Mucosa of stomach (tissue), 1 donor: Measurements from ENCODE around the gene POU4F1.

Source experiments
- H3K27me3 ChIP-seq: one replicate; pipeline ENCODE4 v1.7.0; 2013; ENCODE audit warnings: mild to moderate bottlenecking, low read length; ENCODE audit not compliant: control insufficient read depth, insufficient read depth
- H3K36me3 ChIP-seq: one replicate; pipeline ENCODE4 v1.7.0; 2013; ENCODE audit warnings: low read length; ENCODE audit not compliant: control insufficient read depth, insufficient read depth
- H3K4me1 ChIP-seq: one replicate; pipeline ENCODE4 v1.7.0; 2013; ENCODE audit warnings: mild to moderate bottlenecking, low read length; ENCODE audit not compliant: control insufficient read depth, insufficient read depth
- H3K4me3 ChIP-seq: one replicate; pipeline ENCODE4 v1.7.0; 2013; ENCODE audit warnings: low read length
- H3K9ac ChIP-seq: one replicate; pipeline ENCODE4 v1.7.0; 2013; ENCODE audit warnings: mild to moderate bottlenecking, low read length, moderate library complexity
- H3K9me3 ChIP-seq: one replicate; pipeline ENCODE4 v1.7.0; 2013; ENCODE audit warnings: mild to moderate bottlenecking, low read length, moderate library complexity; ENCODE audit not compliant: control insufficient read depth
- donor health status: Pancreatic carcinoma.

Gene POU4F1

DNA sequence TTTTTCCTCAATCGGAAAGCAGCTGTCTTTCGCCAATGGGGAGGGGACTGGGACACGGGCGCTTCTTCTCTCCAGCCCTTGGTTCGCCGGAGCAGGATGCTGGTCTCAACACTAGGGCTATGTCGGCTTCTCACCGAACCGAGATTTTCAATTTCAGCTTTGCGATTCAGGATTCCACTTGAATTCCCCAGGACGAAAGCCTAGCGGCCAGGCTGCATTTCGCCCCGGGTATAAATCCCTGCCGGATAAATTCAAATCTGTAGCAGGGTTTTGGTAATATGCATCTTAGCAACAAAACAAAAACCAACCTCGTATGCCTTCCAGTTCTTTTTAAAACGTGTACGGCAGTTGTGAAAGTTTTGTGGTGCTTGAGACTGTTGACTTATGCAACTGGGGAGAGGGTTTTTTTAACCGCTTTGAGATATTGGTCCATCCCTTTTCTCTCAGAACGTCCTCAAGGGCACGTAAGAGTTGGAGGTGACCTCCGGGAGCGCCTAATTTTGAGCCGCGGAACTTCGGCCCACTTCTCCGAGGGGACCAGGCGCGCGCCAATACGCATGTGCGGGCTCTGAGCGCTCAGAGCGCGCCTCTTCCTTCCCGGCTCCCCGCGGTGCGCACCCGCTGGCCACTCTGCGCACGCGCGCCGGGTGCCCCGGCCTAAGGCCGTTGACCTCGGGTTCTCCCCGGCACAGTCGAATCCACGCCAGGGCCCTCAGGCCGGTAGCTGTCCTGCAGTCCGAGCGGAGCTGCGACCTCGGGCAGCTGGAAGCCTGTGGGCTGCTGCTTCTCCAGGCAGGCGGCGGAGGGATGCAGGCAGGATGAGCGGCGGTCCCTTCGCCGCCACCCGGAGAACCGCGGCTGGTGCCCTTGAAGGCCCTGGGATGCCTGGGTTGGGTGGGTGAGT is 7.6 kb downstream of the POU4F1 start:
- Histone ChIP-seq H3K36me3 (no peaks in the 10 kb centered on the region), H3K9me3 (no peaks in the 10 kb centered on the region), H3K9ac (no peak overlapping the region), H3K27me3 (peaks cover 86% of the 10 kb centered on the region), H3K4me1 (peaks cover 7% of the 10 kb centered on the region), H3K4me3 (no peak overlapping the region)

DNA sequence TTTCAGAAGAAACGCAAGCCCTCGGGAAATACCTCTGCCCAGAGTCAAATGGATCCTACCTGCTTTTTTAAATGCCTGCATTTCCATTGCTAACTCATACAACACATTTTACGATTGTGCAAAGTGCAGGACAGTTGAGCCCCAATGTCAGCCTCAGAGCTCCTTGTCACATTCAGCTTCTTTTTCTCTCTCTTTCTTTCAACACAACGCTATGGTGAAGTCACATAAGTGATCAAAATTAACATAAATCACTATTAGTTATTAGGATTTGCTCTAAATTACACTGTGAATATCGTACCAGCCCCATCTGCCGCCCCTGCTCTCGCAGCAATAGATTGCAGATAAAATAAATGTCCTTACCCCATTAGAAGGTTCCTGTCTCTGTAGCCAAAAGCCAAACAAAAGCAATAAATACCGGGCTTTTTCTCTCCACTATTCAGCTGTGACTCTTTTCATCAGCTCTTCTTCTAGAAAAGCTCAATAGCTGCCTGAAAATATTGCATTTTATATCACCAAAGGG is 8.8 kb downstream of the POU4F1 start:
- Histone ChIP-seq H3K4me3 (no peak overlapping the region), H3K27me3 (peaks cover 84% of the 10 kb centered on the region), H3K36me3 (no peaks in the 10 kb centered on the region), H3K9me3 (no peaks in the 10 kb centered on the region), H3K4me1 (peaks cover 7% of the 10 kb centered on the region), H3K9ac (no peak overlapping the region)

DNA sequence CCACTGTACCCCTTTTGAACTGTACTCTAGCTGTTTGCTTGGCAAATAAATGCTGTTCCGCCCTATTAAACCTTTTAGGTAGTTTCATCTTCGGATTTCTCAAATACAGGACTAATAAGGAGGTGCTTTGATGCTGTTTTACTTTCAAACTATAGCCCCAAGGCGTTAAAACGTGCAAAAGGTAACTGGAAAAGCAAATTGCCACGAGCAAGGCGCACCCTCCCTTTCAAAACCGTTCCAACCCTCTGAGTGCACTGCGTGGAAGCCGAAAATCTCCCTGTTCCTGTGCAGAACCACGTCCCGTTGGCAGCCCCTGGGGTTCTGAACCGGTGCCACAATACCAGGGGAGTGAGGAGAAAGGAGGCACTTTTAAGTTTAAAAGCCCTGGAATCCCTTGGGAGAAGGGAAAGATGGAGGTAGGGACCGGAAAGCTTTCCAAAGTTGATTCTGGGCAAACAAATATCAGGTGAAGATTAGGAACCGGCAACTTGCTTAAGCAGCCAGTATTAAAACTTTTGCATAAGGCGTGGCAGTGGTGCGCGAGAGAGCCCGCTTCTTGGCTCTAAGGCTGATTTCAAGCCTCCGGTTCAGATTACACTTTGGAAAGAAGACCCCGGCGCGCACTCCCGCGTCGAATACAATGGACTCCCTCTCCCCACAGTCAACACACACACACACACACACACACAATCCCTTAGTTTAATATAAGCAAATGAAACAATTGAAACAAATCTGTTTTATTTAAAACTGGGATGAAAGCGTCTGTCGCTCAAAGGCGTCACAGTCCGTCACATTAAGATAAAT is 9.5 kb downstream of the POU4F1 start:
- H3K4me1 ChIP-seq = peaks cover 7% of the 10 kb centered on the region
- H3K27me3 ChIP-seq = peaks cover 84% of the 10 kb centered on the region
- H3K4me3 ChIP-seq = no peak overlapping the region
- no peak overlapping the region for H3K9ac ChIP-seq
- H3K36me3 ChIP-seq = no peaks in the 10 kb centered on the region
- H3K9me3 ChIP-seq = no peaks in the 10 kb centered on the region

DNA sequence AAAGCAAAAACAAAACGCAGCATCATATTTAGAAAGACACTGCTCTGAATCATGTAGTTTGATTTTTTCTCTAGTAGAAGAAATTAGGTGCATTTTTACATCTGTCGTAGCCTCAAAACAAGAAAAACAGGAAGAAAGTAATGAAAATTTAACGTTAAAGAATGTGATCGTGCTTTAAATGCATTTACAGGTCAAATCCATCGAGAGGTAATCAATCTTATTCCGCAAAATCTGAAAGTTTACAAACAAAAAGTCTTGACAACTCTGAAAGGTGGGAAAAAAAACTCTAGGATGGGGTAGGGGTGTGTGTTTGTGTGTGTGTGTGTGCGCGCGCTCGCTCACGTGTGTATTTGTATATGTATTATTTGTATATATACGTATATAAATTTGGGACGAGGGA is 10.2 kb downstream of the POU4F1 start:
- H3K27me3 ChIP-seq = peaks cover 84% of the 10 kb centered on the region
- H3K4me1 ChIP-seq = peaks cover 7% of the 10 kb centered on the region
- H3K4me3 ChIP-seq = no peak overlapping the region
- no peaks in the 10 kb centered on the region for H3K36me3 ChIP-seq
- no peaks in the 10 kb centered on the region for H3K9me3 ChIP-seq
- H3K9ac ChIP-seq = no peak overlapping the region

DNA sequence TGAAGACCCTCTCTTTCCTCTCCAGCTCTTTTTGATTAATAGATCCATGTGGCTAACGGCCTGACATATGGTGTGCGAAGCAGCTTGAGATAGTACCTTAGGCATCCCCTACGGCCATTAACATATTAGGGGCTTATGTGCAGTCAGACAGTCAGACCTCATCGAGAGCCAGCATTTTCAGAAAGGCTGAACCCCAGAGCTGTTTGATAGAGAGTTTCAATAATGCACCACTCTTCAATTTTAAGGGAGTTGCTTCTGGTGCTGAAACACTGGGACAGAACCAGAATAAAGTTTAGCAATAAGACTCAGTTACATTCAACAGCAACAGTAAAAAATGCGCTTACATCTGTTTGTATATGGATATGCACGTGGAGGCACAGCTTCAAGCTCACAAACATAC is 10.8 kb downstream of the POU4F1 start:
- Histone ChIP-seq H3K4me1 (peaks cover 7% of the 10 kb centered on the region), H3K27me3 (peaks cover 83% of the 10 kb centered on the region), H3K9me3 (no peaks in the 10 kb centered on the region), H3K4me3 (no peak overlapping the region), H3K36me3 (no peaks in the 10 kb centered on the region), H3K9ac (no peak overlapping the region)

DNA sequence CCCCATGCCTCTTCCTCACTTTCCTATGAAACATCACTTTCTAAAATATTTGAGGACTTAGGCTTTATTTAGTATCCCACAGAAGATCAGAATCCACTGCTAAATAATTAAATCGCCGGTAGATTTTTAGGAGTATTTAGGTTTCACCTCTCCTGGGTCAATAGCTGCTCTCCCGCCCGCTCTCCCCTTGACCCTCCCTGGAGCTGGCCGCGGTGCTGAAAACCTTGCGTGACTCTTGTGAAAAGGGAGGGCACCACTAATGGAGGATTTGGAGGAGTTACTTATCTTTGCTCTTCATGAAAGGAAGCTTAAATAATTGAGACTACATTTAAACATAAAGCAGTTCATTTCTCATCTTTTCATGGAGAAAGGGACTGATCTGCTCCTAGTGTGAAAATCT is 14.1 kb downstream of the POU4F1 start:
- Histone ChIP-seq H3K4me1 (peaks cover 6% of the 10 kb centered on the region), H3K27me3 (peaks cover 65% of the 10 kb centered on the region), H3K9me3 (no peaks in the 10 kb centered on the region), H3K36me3 (no peaks in the 10 kb centered on the region), H3K9ac (no peak overlapping the region), H3K4me3 (no peak overlapping the region)

DNA sequence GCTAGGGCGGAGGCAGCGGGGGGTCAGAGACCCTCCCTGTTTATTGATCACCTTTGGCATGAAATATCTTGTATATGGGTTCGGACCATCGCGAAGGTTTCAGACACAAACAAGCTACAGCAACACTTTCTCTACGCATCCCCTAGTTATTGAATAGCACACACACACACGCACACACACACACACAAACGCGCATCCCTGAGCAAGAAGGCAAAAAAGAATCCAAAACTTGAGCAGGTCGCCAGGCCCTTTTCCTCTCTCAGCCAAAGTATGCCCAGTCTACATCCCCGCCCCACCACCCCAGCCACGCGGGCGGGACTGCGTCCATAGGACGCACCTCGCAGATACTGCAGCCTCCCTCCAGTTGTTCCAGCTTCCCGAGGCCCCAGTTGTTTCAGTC is 16.0 kb downstream of the POU4F1 start:
- no peaks in the 10 kb centered on the region for H3K36me3 ChIP-seq
- H3K9me3 ChIP-seq = no peaks in the 10 kb centered on the region
- no peak overlapping the region for H3K4me3 ChIP-seq
- no peak overlapping the region for H3K9ac ChIP-seq
- H3K4me1 ChIP-seq = no peaks in the 10 kb centered on the region
- peaks cover 47% of the 10 kb centered on the region for H3K27me3 ChIP-seq

DNA sequence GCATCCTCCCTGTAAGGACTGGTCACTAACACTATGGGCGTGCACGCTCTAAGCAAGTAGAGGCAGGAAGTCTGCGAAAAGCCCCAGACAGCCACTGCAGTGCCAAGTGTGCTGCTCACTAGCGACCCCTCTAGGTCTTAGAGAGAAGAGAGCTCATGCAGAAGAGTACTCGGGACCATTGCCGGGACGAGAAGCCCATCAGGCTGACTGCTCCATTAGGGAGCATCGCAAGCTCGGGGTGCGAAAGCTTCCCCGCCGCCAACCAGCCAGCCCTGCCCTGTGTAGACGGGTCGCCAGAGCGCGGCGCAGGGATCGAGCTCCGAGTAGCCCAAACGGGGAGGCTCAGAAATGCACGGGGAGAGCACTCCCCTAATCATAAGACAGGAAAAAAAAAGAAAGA is 16.6 kb downstream of the POU4F1 start:
- Histone ChIP-seq H3K9me3 (no peaks in the 10 kb centered on the region), H3K36me3 (no peaks in the 10 kb centered on the region), H3K27me3 (peaks cover 44% of the 10 kb centered on the region), H3K4me3 (no peak overlapping the region), H3K4me1 (no peaks in the 10 kb centered on the region), H3K9ac (no peak overlapping the region)

DNA sequence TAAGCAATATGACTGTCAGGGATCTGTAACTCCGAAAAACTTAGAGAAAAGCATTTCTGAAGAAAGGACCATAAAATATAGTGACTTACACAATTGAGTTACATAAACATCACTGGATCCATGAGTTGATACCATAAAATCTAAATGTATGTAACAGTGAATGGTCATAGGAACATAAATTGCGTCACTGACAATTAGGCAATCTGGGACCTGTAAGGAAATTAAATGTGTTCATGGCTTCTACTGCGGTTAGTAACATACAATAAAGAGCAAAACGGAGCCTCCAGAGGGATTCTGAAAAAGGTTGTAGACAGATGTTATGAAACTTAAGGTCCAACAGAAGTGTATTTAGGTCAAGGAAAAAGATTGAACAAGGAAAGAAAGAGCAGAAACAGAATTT is 27.1 kb downstream of the POU4F1 start:
- H3K27me3 ChIP-seq = peaks cover 3% of the 10 kb centered on the region
- no peaks in the 10 kb centered on the region for H3K4me1 ChIP-seq
- H3K36me3 ChIP-seq = no peaks in the 10 kb centered on the region
- no peak overlapping the region for H3K4me3 ChIP-seq
- H3K9me3 ChIP-seq = no peaks in the 10 kb centered on the region
- H3K9ac ChIP-seq = no peak overlapping the region

DNA sequence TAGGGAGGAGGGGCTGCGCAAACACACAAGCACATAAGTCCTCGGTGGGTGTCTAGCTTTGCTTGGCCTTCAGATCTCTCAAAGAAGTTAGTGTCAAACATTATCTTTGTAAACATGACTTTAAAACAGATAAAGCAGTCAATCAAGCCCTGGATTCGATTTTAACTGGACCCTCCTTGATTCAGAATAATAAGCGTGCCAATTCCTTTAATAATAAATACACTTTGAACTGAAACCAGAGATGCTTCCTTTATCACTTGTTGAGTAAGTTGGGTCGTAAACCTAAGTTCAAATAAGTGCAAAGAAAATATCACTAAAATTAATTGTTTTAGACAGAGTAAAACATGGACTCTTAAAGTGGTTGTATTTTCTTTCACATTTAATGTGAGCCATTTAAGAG is 30.9 kb downstream of the POU4F1 start:
- Histone ChIP-seq H3K36me3 (no peaks in the 10 kb centered on the region), H3K27me3 (no peaks in the 10 kb centered on the region), H3K4me1 (no peaks in the 10 kb centered on the region), H3K9me3 (no peaks in the 10 kb centered on the region), H3K9ac (no peak overlapping the region), H3K4me3 (no peak overlapping the region)

DNA sequence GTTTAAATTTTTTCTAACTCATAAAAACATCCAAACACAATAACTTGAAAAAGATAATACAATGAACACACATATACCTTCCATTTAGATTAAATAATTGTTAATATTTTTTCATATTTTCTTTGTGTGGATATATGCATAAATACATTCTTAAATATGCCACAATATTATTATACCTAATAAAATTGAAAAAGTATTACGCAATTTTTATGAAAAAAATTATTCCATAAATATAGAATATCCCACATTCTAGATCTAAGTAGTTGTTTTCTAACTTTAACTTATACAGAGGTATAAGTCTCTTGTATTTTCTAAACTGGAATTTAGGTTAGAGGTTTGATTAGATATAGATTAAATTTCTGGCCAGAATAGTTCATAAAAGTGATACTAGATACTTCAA is 34.3 kb downstream of the POU4F1 start:
- Histone ChIP-seq H3K9me3 (no peaks in the 10 kb centered on the region), H3K27me3 (no peaks in the 10 kb centered on the region), H3K36me3 (no peaks in the 10 kb centered on the region), H3K4me3 (no peak overlapping the region), H3K4me1 (no peaks in the 10 kb centered on the region), H3K9ac (no peak overlapping the region)

DNA sequence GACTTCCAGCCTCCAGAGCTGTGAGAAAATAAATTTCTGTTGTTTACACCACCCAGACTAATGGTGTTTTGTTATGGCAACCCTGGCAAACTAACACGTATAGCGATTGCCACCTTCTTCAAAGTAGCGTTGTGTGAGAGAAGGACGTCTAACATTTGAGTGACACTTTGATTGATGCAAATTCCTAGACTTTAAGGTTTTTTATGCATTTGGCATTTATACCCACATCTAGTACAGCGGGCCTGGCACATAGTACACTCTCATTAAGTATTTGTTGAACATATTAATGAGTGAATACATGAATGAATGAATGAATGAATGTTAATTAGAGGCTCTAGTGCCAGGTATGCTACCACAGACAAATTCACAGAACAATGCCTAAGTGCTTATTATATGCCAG is 36.7 kb downstream of the POU4F1 start:
- H3K9me3 ChIP-seq = no peaks in the 10 kb centered on the region
- no peaks in the 10 kb centered on the region for H3K36me3 ChIP-seq
- H3K9ac ChIP-seq = no peak overlapping the region
- no peak overlapping the region for H3K4me3 ChIP-seq
- H3K4me1 ChIP-seq = no peaks in the 10 kb centered on the region
- H3K27me3 ChIP-seq = no peaks in the 10 kb centered on the region
